ENCODE measurements around the gene HLA-C.
"Not testable (repeated sequence)": the region's sequence is repeated elsewhere in the genome, so short reads cannot be mapped to it uniquely, and the experiment has no call there.

The HLA-C gene

GRCh38 chr6:31270788-31271640, 878 bp downstream of the HLA-C start:
- DNase-seq (ENCODE audit: low spot score) = peak; percentile 48

GRCh38 chr6:31268836-31269235, 3.1 kb downstream of the HLA-C start:
- no peak for DNase-seq (ENCODE audit: low spot score)

- no peak for DNase-seq (ENCODE audit: low spot score)
These were observed 3.5 kb downstream of the HLA-C start for GRCh38 chr6:31268369-31268765.

- DNase-seq (ENCODE audit: low spot score) = no peak
These were observed 4.1 kb downstream of the HLA-C start for GRCh38 chr6:31267651-31268368.

DNA sequence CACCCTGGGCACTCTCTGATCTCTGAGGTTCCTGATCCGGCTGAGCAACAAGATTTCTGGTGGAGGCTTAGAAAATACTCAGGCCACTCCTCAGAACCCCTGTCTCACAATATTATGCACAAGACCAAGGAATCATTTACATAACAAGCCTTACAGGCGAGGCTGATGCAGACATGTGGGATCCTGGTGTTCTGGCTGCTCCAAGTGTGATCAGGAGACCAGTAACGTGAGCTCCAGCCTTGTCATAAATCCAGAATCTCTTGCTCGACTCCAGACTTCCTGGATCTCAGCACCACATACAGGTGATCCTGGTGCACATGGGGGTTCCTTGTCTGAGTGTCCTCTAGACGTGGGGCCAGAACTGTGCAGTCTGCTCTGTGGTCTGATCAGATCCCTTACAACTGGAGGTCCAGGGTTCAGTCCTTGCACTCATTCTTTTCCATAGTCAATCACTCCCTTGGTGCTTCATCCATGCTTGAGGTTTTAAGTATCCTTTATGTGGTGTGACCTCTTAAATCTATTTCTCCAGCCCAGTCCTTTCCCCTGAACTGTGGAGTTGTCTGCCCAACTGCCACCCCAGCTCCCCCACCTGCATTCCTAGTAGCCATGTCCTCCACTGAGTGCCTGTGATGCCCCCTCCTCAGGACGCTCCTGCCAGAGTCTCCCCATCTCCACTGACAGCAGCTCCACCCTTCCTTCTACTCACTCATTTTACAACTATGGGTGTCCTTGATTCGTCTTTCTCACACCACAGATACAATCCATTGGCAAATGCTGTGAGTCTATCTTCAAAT, 5.1 kb downstream of the HLA-C start:
- no peak for DNase-seq (ENCODE audit: low spot score)

GRCh38 chr6:31265926-31266325, 6.0 kb downstream of the HLA-C start:
- no peak for DNase-seq (ENCODE audit: low spot score)

DNA sequence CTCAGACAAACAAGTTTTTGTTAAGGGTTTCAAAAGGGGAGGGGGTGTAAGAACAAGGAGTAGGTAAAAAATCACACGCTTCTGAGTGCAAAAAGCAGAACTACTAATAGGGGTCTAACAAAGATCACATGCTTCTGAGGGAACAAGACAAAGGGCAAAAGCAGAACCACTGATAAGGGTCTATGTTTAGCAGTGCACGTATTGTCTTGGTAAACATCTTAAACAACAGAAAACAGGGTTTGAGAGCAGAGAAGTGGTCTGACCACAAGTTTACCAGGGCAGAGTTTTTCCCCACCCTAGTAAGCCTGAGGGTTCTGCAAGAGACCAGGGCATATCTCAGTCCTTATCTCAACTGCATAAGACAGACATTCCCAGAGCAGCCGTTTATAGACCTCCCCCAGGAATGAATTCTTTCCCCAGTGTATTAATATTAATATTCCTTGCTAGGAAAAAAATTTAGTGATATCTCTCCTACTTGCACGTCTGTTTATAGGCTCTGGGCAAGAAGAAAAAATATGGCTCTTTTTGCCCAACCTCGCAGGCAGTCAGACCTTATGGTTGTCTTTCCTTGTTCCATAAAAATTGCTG, 8.5 kb downstream of the HLA-C start:
- not testable (repeated sequence) for DNase-seq (ENCODE audit: low spot score)

DNA sequence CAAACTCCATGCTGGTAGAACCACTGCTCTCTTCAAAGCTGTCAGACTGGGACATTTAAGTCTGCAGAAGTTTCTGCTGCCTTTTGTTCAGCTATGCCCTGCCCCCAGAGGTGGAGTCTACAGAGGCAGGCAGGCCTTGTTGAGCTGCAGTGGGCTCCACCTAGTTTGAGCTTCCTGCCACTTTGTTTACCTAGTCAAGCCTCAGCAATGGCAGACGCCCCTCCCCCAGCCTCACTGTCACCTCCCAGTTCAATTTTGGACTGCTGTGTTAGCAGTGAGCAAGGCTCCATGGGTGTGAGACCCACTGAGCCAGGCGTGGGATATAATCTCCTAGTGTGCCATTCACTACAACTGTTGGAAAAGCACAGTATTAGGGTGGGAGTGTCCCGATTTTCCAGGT, 11.9 kb downstream of the HLA-C start:
- not testable (repeated sequence) for DNase-seq (ENCODE audit: low spot score)

- DNase-seq (ENCODE audit: low spot score) = no peak
These were observed 19.3 kb downstream of the HLA-C start for GRCh38 chr6:31252625-31253024.

- no peak for DNase-seq (ENCODE audit: low spot score)
These were observed 20.6 kb downstream of the HLA-C start for GRCh38 chr6:31251261-31251660.

- no peak for DNase-seq (ENCODE audit: low spot score)
These were observed 22.7 kb downstream of the HLA-C start for GRCh38 chr6:31249184-31249583.

DNA sequence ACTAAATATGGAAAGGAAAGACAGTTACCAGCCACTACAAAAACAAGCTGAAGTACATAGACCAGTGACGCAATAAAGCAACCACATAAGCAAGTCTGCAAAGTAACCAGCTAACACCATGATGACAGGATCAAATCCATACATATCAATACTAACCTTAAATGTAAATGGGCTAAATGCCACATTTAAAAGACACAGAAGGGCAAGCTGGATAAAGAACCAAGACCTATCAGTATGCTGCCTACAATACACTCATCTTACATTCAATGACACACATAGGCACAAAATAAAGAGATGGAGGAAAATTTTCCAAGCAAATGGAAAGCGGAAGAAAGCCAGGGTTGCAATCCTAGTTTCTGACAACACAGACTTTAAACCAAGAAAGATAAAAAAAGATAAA, 24.1 kb downstream of the HLA-C start:
- no peak for DNase-seq (ENCODE audit: low spot score)

DNA sequence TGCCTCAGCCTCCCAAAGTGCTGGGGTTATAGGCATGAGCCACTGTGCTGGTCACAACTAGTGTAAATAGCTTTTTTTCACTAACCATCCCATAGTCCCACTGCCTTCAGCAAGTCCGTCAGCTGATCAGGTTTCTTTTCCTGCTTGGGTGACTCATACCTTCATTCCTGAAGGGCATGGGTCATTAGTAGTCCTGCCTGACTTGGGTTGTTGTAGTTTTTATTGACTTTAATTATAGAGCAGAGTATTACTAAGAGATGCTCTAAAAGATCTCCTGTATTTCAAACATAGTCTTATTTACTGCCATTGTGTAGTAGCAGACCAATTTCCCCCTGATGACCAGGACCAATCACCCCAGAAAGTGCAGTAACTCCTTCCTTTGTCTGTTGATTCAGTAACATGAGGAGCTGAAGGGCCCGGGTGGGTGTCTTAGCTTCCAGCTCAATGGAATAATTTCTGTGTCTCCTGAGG, 25.8 kb downstream of the HLA-C start:
- DNase-seq (ENCODE audit: low spot score) = peak; percentile 79

GRCh38 chr6:31243508-31243907, 28.4 kb downstream of the HLA-C start:
- DNase-seq (ENCODE audit: low spot score) = no peak

DNA sequence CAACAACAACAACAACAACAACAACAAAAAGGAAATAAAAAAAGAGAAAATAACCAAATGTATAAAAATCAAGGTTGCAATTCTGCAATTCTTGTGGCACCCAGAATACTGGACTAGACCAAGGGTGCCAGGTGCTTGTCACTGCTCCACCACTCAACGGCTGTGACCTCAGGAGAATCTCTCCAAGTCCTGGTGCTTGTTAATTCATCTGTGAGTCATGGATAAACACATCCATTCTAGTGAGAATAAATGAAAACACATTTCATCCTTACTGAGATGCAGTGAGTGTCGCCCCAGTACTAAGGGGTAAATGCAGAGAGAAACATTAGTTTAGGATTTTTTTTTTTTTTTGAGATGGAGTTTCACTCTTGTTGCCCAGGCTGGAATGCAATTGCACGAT, 32.0 kb downstream of the HLA-C start:
- no peak for DNase-seq (ENCODE audit: low spot score)

DNA sequence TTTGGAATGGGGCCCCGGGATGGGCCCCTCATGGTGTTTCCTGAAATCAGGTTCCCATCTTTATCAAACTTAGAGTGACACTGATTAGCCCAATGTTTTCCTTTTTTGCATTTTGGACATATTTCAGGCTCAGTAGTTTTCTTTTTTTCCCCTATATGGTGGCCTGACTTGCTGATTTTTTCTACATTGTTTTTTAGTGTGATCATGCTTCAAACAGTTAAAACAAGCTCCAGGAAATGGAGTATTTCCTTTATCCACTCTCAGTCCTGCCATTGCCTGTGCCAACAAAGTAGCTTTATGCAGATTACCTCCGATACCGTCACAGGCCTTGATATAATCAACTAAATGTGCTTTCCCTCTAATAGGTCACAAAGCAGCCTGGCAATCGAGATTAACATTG, 37.8 kb downstream of the HLA-C start:
- DNase-seq (ENCODE audit: low spot score) = not testable (repeated sequence)

DNA sequence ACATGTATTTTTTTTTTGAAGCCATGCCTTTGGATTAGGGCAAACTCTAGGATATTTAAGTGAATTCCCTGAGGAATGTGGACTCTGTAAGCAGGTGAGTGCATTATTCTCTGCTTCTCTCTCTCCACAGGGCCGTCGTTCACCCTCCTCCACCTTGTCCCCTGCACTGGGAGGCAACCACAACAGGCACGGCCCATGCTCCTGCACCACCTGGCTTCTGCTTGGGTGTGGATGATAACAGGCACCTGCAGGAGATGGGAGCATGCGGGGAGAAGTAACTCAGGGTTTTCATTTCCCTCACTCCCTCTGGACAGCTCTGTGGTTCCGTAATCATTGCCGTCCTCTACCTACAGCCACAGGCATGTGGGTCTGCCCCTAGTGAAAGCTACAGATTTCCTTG, 43.4 kb downstream of the HLA-C start:
- no peak for DNase-seq (ENCODE audit: low spot score)

DNA sequence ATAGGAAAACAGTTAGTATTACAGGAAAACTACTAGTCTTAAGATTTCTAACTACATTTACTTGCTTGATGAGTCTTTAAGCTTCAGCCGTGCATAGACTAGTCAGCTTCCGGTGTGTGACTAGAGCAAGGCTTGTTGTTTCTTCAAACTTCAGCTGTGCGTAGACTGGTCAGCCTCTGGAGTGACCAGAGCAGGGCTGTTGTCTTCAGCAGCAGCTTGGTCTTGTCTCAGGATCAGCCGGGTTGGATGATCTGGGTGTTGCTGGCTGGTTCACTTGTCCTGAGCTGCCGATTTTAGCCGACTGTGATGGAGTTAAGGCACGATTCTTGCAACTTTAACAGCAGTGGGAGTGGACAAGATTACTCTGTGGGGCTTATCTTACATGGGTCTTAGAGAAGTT, 44.7 kb downstream of the HLA-C start:
- DNase-seq (ENCODE audit: low spot score) = no peak

DNA sequence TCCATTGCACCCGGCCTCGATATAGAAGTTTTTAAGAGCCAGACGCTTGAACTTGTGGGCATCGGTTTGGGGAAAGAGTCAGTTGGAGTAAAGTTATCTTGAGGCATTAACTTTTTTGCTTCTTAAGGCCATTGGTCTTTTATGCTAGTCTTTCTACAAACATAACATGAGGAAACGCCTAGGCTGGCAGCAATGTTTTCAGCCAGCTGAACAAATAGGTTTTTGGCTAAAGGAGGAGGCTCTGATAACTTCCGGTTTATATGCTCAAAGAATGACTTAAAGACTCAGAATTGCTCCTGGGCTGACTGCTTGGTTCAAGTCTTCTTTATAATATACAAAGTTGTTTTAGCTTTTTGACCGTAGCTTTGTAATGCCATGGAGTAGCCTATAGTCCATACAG, 46.2 kb downstream of the HLA-C start:
- DNase-seq (ENCODE audit: low spot score) = no peak

- DNase-seq (ENCODE audit: low spot score) = no peak
These were observed 49.4 kb downstream of the HLA-C start for GRCh38 chr6:31222496-31222895.
